GM15510 (cell line): ENCODE results near the gene S100A13.
A peak's percentile ranks its signal among the peaks of the same experiment; 100 is the strongest.

Experiments used
- POLR2A ChIP-seq: IDR thresholded peaks from 3 replicates; pipeline ENCODE4 v1.6.1; 2011; ENCODE audit warnings: borderline replicate concordance; ENCODE audit not compliant: insufficient read length; ENCODE audit errors: extremely low read depth

Gene S100A13

DNA sequence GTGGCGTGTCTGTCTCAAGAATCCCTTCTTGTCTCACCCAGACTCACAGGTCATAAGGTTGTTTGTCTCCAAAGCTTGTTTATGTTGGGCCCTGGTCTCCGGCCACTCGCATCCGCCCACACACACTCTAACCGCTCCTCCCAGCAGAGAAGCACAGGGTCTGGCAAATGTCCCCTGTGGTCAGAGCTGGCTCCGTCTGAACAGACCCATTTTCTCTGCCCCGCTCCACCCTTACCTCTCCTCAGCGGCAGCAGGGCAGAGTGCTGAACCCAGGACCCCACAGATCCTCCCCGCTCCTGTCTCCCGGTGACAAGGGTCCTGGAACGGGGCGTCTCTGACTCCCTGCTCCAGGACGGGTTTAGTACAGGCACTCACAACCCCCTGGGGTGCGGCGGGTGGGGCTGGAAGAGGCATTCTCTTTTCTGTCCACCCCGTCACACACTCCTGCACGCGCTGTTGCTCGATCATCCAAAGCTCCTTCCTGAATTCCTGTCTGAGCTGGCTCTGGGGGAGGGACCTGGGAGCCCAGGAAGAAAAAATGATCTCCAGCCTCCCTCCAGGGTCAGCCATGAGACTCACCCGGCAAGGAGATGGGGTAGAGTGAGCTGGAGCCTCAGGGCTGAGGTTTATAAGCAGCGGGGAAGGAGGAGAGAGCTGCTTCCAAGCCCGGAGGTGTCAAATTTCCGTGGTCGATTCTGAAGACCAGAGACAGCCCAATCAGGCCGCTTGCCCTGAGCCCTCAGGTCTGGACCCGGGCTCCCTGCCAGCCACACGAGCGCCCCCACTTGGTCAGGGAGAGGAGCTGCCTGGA lies at the start of gene S100A13:
Gene S100A13 (minus strand): TSS at position 602 of the 811 bp plus-strand sequence. CDS start 1,033 bp downstream, outside the sequence.
- no peak for TF ChIP-seq POLR2A

DNA sequence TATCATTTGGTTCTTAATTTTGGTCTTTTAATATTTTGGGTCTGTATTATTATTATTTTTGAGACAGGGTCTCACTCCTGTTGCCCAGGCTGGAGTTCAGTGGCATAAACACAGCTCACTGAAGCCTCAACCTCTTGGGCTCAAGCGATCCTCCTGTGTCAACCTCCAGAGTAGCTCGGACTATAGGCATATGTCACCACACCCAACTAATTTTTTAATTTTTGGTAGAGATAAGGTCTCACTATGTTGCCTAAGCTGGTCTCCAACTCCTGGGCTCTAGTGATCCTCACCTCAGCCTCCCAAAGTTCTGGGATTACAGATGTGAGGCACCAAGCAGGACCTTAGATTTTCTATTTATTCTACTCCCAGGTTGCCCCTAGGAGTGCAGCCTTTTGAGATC lies 46.2 kb upstream of the S100A13 start:
- no peak for TF ChIP-seq POLR2A

DNA sequence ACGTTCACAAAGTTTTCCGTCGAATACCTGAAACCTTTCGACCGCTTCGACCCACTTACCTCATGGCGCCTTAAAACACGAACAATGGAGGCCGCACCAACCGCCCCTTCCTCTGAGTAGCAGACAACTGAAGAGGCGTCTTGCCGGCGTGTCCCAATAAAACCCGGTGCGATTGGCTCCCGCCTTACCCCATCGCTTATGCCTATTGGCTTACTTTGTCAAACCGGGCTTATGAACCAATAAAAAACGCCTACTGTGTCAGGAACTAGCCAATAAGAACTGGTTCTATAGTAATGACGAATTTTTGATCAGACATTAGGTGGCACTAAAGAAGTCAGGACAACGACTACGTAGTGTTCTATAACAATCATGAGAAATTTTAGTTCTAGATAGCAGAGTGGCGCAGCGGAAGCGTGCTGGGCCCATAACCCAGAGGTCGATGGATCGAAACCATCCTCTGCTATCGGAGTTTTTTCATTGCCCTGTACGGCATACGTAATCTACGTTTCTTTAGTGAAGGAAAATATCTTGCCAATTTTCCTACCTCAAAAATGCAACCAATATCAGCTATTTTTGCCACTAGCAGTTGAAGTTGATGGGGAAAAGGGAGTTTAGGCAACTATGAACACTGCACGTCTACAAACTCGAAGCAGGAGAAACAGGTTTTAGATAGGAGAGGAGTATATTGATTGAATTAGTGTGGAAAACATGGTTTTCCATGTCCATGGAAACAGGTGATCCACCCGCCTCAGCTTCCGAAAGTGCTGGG lies 43.7 kb upstream of the S100A13 start, which contains the start of gene ILF2:
Gene ILF2 (minus strand): TSS at position 135 of the 769 bp plus-strand sequence. CDS start 71 bp downstream, at position 64.
- TF ChIP-seq POLR2A, result peak; percentile 76

DNA sequence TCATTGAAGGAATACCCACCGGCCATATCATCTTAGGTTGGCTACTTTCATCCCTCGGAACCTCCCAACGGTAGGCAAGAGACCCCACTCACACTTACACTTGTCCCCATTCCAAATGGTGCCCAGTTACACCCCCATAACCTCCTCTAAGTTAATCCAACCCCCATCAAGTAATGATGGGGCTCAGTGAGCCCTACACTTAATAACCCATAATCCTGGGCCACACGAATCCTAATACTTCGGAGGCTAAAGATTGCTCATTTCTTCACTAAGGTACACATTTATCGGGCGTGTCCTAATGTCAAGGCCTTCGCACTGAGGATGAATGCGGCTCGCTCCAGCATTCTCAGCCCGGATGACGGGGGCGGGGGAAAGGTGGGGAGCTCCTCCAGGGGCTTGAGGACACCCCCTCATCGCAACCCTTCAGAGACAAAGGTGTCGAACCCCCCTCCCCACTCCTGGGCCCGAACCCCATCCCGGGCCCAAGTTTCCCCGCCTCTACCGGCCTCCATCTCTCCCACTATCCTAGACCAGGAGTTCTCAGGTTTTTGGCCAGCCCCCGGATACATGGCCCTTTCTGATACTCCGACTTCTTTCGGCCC lies 43.1 kb upstream of the S100A13 start:
- no peak for TF ChIP-seq POLR2A

DNA sequence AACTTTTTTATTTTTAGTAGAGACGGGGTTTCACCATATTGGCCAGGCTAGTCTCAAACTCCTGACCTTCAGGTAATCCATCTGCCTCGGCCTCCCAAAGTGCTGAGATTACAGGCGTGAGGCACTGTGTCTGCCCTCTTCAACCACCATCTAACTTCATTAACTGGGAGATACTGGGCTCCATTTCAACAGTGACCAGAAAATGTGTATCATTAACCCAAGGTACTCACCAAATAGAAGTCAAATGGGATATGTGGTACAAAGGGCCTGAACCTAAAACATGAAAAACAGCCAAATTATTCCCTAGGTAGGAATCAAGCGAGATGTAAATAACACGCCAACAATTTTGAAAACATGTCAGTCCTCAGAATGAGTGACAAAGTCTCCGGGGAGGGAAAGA lies 42.3 kb upstream of the S100A13 start:
- no peak for TF ChIP-seq POLR2A

DNA sequence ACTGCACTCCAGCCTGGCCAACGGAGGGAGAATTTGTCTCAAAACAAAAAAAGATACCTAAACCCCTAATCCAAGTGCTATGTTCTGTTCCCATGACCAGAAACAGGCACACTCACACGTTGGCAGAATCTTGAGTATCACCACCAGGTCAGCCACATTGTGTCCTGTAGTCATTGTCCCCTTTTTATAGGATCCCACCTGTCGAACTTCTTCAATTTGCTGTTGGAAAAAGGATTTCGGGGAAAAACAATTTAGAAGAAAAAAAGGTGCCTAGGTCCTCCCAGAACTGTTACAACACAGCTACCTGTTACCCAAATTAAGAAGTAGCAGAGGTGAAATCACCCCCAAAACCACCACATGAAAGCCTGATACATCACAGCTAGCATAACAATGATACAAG lies 40.1 kb upstream of the S100A13 start:
- TF ChIP-seq POLR2A, result no peak

DNA sequence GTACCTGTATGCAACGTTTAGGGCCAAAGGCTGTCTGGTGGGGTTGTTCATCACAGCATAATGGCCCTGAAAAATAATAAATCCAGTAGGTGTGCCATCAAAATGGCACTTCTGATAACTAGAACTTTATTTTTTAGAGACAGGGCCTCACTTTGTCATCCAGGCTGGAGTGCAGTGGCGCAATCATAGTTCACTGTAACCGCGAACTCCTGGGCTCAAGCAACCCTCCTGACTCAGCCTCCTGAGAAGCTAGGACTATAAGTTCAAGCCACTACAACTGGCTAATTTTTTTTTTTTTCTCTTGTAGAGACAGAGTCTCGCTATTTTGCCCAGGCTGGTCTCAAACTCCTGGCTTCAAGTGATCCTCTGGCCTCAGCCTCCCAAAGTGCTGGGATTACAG lies 35.9 kb upstream of the S100A13 start:
- TF ChIP-seq POLR2A, result no peak

DNA sequence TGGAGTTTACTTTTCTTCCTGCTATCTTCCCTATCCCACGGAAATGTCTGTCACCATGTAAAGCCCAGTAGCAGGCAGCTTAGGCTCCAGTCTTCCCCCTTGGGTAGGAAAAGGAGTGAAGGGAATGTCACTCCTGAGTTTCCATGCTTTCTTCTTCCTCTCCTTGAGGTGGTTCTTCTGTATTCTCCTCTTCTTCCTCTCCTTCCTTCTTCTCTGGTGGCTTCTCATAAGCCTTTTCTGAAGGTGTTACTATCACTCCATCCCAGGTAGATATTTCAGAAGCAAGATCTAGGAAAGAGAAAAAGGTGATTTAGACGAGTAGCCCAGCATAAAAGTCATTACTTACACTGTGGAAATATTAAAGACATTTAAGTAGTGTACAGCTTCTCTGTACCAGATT lies 35.0 kb upstream of the S100A13 start:
- no peak for TF ChIP-seq POLR2A

DNA sequence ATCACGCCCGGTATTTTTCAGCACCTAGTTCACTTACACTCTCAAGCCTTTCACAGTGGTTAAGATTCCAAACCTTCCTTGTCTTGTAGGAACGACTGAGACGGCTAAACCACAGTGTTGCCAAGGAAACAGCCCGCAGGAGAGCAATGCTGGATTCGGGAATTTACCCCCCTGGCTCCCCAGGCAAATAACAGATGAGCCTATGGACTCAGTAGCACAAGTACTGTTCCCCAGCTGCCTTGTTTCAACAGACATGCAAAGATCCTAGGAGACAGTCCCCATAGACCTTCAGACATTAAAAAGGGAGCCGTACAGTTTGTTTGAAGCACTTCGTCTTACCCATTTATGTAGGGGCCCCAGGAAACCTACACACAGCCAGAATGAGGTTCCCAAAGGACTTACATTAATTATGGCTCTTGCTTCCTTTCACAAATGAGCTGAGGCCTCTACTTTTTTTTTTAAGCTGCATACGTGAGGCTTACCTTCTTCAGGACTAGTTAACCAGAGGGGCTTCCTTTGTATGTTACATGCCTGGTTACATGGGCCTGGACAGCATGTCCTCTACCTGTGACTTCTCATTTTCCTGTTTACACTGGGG lies 33.9 kb upstream of the S100A13 start:
- no peak for TF ChIP-seq POLR2A

DNA sequence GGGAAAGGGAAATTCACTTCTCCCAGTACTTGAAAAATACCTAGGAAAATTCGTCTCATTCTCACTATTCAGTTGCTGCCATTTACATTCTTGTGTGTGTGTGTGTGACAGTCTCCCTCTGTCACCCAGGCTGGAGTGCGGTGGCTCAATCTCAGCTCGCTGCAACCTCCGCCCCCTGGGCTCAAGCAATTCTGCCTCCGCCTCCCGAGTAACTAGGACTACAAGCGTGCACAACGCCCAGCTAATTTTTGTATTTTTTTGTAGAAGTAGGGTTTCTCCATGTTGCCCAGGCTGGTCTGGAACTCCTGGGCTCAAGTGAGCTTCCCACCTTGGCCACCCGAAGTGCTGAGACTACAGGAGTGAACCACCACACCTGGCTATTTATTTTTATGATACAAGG lies 32.4 kb upstream of the S100A13 start:
- TF ChIP-seq POLR2A, result no peak

DNA sequence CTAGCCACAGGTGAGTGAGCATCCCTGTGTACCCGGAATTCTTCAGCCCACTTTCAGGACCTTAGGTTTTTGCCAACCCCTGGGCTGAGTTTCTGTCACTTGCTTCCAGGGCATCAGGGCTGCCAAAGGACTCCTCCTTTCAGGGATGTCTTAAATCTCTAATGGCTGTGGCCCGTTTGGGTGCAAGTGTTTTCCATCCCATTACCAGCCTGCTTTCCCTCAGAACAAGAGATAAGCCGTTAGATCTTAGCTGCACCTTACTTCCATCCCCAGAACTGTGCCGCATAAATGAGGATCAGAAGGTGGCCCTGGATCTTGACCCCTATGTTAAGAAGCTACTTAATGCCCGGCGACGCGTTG lies 31.9 kb upstream of the S100A13 start:
- no peak for TF ChIP-seq POLR2A

DNA sequence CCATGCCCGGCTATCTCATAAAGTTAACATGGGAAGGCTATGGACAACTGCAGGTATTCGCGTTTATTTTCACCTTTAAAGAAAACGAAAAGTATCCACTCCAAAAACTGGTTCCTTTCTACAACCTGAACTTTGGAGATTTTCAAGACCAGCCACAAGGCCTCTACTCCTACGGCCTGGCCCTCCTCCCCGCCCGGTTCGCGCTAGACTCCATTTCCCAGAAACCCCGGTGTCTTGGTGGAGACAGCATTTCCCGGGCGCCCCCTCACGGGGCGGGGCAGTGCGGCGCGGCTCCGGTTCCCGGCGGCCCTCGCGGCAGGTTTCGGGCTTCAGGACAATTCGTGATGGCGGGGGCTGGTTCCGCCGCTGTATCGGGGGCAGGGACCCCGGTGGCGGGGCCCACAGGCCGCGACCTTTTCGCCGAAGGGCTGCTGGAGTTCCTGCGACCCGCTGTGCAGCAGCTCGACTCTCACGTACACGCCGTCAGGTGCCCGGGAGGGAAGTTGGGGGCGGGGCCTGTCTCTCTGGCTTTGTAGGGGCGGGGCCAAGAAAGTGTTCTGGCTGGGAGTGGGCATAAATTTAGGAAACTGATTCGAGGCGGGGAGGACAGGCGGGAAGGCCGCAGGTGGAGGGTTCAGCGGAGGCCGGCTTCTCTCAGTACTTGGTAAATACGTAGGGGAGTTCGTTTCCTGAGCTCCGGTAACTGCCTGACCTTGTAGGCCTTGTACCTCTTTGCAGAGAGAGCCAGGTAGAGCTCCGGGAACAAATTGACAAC lies 31.3 kb upstream of the S100A13 start, which contains the start of gene SNAPIN:
Gene SNAPIN (plus strand): TSS at position 304 of the 775 bp plus-strand sequence. CDS start 41 bp downstream, at position 345.
- TF ChIP-seq POLR2A, result peak; percentile 92

DNA sequence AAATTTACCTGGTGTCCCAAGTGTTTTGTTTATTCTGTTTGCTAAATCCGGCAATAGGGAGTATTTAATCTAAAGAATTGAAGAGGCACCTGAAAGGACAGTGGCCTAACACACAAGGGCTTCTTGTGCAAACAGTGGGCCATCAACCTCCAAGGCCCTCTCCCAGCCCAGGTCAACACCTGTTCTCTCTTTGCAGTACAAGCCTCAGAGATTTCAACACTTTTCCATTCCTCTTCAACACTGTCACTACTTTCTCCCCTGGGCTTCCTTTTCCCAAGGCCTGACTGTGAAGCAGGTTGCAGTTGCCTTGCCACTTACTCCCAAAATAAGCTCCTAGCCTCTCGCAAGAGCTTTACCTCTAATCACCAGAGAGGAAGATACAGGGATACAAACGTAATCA lies 28.0 kb upstream of the S100A13 start:
- TF ChIP-seq POLR2A, result no peak
